Measurements from ENCODE around the gene NOTCH3.

The NOTCH3 gene

DNA sequence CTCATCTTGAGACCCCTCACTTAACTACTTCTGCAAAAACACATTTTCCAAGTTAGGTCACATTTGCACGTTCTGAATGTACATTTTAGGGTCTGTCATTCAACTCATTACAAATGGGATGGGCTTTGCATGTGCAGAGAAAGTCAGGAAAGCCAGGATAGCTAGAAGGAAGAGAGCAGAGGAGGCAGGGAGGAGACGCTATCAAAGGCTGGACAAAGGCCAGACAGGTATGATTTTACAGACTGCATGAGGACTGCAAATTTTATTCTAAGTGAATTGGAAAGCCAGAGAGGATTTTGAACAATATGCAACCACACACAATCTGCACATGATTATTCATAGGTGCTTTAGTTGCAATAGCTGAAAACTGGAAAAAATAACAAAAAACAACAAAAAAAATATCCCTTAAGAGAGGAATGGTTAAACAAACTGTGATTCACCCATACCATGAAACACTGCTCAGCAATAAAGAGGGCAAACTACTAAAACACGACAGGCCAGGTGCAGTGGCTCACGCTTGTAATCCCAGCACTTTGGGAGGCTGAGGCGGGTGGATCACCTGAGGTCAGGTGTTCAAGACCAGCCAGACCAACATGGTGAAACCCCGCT, 72.5 kb downstream of the NOTCH3 start:
- TF ChIP-seq, protein P1, sequence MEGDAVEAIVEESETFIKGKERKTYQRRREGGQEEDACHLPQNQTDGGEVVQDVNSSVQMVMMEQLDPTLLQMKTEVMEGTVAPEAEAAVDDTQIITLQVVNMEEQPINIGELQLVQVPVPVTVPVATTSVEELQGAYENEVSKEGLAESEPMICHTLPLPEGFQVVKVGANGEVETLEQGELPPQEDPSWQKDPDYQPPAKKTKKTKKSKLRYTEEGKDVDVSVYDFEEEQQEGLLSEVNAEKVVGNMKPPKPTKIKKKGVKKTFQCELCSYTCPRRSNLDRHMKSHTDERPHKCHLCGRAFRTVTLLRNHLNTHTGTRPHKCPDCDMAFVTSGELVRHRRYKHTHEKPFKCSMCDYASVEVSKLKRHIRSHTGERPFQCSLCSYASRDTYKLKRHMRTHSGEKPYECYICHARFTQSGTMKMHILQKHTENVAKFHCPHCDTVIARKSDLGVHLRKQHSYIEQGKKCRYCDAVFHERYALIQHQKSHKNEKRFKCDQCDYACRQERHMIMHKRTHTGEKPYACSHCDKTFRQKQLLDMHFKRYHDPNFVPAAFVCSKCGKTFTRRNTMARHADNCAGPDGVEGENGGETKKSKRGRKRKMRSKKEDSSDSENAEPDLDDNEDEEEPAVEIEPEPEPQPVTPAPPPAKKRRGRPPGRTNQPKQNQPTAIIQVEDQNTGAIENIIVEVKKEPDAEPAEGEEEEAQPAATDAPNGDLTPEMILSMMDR (IDR thresholded peaks at IDR 0.05), result no peak

DNA sequence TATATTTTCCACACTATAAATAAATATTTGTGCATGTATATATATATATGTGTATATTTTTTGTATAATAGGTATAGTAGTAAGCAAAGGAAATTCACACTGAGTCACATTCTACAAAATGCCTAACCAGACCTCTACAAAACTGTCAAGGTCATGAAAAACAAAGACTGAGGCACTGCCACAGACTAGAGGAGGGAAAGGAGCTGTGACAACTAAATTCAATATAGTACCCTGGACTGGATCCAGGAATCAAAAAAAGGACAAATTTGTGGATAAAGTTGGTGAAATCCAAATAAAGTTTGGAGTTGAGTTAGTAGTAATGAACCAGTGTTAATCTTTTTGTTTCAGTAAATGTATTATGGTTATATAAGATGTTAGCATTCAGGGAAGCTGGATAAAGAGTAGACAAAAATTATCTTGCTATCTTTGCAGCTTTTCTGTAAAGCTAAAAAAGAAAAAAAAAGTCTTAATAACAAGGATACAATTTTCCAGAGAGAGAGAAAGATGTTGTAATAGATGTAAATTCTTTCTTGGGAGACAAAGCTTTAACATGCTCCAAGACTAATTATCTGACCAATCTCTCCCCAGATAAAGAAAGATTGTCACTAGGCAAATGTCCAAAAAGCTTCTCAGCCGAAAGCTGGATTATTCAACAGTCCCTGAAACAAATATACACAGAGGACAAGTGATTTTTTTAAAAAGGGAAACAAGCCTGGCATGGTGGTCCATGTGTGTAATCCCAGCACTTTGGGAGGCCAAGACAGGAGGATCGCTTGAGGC, 74.5 kb downstream of the NOTCH3 start:
- TF ChIP-seq, protein P1 (IDR thresholded peaks at IDR 0.05), result no peak

DNA sequence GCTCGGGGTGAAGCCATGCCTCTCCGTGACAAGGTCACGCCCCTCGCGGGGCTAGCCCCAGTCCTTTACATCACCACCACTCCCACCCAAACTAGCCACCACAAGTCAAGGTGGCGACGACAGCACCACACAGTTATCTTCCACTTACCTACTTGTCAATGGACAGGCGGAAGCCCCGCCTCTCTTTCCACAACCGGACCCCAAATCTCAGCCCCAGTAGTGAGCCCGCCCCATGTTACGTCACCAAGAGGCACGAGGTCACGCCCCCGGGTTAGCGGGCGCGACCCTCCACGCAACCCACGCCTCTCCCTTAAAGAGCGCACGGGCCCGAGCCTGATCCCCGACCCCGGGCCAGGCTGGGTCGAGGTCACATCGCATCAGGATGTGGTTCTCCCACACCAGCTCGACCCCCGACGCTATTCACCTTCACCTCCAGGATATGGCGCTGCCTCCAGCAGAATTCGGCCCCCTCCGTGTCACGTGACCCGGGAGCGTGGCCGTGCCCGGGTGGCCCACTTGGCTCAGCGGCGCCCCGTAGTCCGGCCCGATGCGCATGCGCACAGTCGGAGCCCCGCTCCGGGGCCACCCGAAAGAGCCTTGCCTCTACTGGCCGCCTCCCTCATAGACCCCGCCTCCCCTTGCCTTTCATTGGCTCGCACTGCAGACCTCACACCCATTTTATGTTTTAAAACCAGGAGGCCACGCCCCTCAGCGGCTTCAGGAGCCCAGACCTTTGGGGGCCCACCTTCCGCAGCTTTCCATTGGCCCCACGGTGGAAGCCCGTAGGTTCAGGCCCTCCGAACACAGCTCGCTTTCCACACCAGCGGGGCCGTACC, 75.3 kb downstream of the NOTCH3 start:
- TF ChIP-seq, protein P1 (IDR thresholded peaks at IDR 0.05), result no peak

DNA sequence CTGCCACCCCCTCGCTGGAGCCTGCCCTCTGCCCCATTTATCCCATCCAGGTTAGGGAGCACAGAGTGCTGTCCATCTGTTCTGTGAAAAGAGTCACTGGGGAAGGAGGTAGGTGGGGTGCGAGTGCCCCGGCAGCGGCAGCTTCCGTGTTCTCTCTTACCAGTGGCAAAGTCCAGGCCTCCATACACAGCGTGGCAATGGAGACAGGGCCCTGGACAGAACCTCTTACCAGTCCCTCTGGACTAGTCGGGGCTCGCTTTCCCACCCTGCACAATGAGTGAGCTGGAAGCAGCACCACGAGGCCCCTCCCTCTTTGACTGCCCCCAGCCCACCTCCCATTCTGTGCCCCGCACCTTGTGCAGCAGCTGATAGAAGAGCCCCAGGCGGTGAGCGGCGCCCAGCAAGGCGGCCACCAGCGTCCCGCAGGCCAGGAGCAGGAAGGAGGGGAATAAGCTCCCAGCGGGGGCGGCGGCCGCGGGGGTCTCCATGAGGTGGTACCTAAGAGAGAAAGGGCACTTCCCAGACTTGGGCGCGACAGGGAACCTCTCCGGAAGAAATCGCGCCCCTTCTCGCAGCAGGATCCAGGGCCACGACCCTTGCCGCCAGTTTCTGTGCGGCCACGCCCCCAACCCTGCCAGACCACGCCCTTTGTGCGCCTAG, 76.1 kb downstream of the NOTCH3 start:
- TF ChIP-seq, protein P1 (IDR thresholded peaks at IDR 0.05), result no peak

DNA sequence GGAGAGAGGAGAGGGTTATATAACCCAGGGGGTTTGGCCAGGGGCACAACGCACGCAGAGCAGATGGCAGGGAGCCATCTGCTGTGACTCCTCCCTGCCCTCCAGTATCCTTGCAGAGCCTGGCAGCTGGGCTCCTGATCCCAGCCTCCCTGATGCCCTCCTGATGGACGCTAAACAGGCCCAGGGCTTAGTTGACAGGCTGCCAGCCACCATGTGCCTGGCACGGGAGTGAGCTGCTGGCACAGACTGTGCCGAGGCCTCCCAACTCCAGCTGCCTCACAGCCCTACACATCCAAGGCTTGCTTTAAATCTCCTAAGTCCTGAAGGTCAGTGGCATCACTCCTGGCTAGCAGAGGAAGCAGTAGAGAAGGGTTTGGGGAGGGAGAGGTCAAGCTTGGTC, 76.9 kb downstream of the NOTCH3 start:
- TF ChIP-seq, protein P1 (IDR thresholded peaks at IDR 0.05), result no peak

DNA sequence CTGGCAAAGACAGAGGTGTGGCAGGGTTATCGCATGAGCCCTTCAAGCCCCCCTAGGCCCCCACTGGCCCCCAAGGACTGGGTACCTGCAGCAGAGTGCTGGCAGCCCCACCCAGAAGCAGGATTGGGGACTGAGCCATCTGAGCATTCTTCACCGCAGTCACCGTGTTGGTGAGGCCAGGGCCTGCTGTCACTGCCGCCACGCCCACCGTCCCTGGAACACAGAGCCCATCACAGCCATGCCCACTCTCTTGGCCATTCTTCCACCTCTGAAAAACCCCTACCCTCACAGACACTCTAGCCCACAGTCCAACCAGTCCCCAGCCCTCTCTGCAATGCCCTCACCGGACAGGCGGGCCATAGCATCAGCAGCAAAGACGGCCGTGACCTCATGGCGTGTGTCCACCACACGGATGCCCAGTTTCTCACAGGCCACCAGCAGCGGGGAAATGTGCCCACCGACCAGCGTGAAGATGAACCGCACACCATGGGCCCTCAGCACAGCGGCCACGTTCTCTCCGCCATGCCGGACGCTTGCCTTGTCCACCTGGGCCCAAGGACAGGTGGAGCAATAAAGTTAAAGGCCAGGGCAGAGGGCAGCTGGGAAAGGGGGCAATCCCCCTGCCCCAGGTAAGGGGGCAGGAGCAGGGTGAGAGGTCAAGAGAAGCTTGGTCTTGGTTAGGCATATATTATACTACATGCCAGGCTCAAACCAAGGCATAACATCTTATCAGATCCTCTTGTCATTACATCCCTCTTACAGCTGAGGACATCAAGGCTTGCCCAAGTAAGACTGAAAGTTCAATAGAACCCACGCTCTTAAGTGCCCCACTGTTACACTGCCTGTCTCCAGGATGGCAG, 77.5 kb downstream of the NOTCH3 start:
- TF ChIP-seq, protein P1 (IDR thresholded peaks at IDR 0.05), result no peak

Data from LNCAP (cell line).